Stomach smooth muscle (tissue), 2 donors: ENCODE measurements around the gene LAPTM5.

Experiments used
- H3K27ac ChIP-seq: one replicate; pipeline ENCODE4 v1.7.0; 2013; ENCODE audit warnings: mild to moderate bottlenecking, low read length, inconsistent platforms
- H3K27me3 ChIP-seq, 2 donors: one replicate each; pipeline ENCODE4 v1.7.0; 2013; ENCODE audit warnings: low read length in 2 of 2; ENCODE audit not compliant: insufficient read depth in 2 of 2, control insufficient read depth in 1 of 2
- H3K36me3 ChIP-seq, 2 donors: one replicate each; pipeline ENCODE4 v1.7.0; 2013; ENCODE audit warnings: low read length in 2 of 2; ENCODE audit not compliant: control insufficient read depth in 2 of 2, insufficient read depth in 2 of 2
- H3K4me1 ChIP-seq: one replicate; pipeline ENCODE4 v1.7.0; 2013; ENCODE audit warnings: low read length; ENCODE audit not compliant: control insufficient read depth, insufficient read depth
- H3K4me3 ChIP-seq, 2 donors: one replicate each; pipeline ENCODE4 v1.7.0; 2013; ENCODE audit warnings: low read length in 2 of 2
- H3K9ac ChIP-seq, 2 donors: one replicate each; pipeline ENCODE4 v1.7.0; 2013; ENCODE audit warnings: low read length in 2 of 2, mild to moderate bottlenecking in 1 of 2
- H3K9me3 ChIP-seq, 2 donors: one replicate each; pipeline ENCODE4 v1.7.0; 2013; ENCODE audit warnings: low read length in 2 of 2; ENCODE audit not compliant: control insufficient read depth in 2 of 2
- donor health status: healthy.
- donor health status: Pancreatic carcinoma.

LAPTM5 gene

DNA sequence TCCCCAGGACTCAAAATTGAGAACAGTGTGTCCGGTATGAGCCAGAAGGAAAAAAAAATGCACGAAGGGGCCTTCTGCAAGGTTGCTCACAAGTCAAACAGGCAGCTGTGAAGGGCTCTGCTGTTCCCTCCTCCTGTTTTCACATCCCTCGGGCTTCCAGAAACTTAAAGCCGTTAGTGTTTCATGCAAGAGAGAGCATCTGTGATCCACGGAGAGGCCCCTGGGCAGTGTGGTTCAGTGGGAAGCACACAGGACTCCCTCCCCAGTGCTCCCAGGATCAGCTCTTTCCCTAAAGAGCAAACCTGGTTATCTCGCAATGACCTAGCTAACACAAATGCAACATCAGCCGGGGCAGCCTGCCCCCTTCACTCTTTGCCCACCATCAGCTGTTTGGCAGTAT is 31.3 kb downstream of the LAPTM5 start:
- Histone ChIP-seq H3K36me3 (peaks cover 0 to 10% of the 10 kb centered on the region in 2 donors), H3K4me1 (no peaks in the 10 kb centered on the region), H3K9ac (no peak overlapping the region), H3K4me3 (no peak overlapping the region), H3K9me3 (no peaks in the 10 kb centered on the region), H3K27ac (no peak overlapping the region), H3K27me3 (no peaks in the 10 kb centered on the region)

DNA sequence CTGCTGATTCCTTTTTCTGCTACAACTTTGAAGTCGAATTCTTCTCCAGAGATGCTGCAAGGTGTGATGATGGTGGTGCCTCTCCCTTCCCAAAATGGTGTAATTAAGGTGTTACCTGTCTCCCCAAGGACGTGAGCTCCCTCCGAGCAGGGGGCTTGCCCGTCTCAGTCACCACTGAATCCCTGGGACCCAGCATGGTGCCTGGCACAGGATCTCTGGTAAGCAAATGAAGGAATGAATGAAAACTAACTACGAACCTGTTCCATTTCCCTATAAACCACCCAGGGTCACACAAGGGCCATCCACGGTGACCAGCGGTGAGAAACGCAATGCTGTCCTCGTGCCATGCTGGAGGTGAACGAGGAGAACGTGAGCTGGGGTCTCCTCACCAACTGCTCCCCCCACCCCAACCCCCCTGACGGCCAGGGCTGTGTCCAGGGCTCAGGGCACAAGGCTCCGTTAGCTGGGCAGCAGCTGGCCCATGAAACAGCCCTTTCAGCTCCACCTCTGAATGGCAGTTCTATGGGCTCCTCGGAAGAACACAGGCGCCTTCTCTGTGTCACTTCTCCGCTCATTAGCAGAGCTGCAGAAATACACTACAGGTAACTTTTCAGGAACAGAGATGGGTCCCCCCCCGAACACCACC is 32.0 kb downstream of the LAPTM5 start:
- Histone ChIP-seq H3K9ac (no peak overlapping the region), H3K36me3 (peaks cover 0 to 10% of the 10 kb centered on the region in 2 donors), H3K4me1 (no peaks in the 10 kb centered on the region), H3K9me3 (no peaks in the 10 kb centered on the region), H3K27me3 (no peaks in the 10 kb centered on the region), H3K27ac (no peak overlapping the region), H3K4me3 (no peak overlapping the region)

DNA sequence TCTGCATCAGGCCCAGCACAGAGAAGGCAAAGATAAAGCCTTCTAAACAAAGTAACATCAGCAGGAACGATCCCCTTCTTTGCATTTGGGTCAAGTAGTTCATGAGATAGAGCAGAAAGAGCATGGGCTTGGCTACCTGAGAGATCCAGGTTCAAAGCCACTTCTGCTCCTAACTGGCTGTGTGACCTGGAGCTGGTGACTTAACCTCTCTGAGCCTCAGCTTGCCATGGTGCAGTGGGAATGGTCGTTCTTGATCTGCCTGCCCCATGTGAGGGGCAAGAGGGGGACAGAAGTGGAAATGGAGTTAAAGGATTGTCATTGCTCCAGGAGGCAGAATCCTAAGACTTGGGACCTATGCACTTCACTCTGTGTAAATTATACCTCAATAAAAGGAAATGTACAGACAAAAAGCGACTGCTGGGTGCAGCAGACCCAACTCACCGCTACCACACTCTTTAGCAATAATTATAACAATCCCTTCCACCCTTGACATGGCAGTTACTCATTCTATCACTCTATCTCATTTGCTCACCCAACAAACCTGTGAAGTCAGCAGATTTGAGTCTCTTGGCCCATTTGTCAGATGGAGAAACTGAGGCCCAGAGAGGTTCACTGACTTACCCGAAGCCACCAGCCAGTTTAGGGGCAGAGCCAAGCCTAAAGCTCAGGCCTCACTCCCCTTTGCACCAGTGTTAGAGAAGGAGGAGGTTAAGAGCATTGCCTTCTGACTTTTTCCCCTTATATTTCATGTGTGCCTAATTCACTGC is 32.7 kb downstream of the LAPTM5 start:
- no peak overlapping the region for H3K27ac ChIP-seq
- H3K36me3 ChIP-seq, result peaks cover 0 to 10% of the 10 kb centered on the region in 2 donors
- H3K9me3 ChIP-seq, result no peaks in the 10 kb centered on the region
- H3K4me1 ChIP-seq, result no peaks in the 10 kb centered on the region
- no peaks in the 10 kb centered on the region for H3K27me3 ChIP-seq
- H3K4me3 ChIP-seq, result no peak overlapping the region
- H3K9ac ChIP-seq, result no peak overlapping the region

- peaks cover 0 to 10% of the 10 kb centered on the region in 2 donors for H3K36me3 ChIP-seq
- H3K9me3 ChIP-seq, result no peaks in the 10 kb centered on the region
- no peak overlapping the region for H3K27ac ChIP-seq
- H3K4me1 ChIP-seq, result peaks cover 5% of the 10 kb centered on the region
- no peak overlapping the region for H3K9ac ChIP-seq
- H3K27me3 ChIP-seq, result no peaks in the 10 kb centered on the region
- H3K4me3 ChIP-seq, result no peak overlapping the region
These were observed 33.4 kb downstream of the LAPTM5 start for GRCh38 chr1:30724175-30724574.

GRCh38 chr1:30723331-30723755 is 34.2 kb downstream of the LAPTM5 start, which contains the start of gene MATN1:
Gene MATN1, minus strand, starts transcription at chr1:30723585. Its CDS starts 34 bp downstream, at chr1:30723551.
- Histone ChIP-seq H3K36me3 (peaks cover 0 to 10% of the 10 kb centered on the region in 2 donors), H3K4me1 (peaks cover 11% of the 10 kb centered on the region), H3K9ac (no peak within 1 kb of the TSS), H3K4me3 (no peak within 1 kb of the TSS), H3K27ac (no peak within 1 kb of the TSS), H3K27me3 (no peaks in the 10 kb centered on the region), H3K9me3 (no peaks in the 10 kb centered on the region)

DNA sequence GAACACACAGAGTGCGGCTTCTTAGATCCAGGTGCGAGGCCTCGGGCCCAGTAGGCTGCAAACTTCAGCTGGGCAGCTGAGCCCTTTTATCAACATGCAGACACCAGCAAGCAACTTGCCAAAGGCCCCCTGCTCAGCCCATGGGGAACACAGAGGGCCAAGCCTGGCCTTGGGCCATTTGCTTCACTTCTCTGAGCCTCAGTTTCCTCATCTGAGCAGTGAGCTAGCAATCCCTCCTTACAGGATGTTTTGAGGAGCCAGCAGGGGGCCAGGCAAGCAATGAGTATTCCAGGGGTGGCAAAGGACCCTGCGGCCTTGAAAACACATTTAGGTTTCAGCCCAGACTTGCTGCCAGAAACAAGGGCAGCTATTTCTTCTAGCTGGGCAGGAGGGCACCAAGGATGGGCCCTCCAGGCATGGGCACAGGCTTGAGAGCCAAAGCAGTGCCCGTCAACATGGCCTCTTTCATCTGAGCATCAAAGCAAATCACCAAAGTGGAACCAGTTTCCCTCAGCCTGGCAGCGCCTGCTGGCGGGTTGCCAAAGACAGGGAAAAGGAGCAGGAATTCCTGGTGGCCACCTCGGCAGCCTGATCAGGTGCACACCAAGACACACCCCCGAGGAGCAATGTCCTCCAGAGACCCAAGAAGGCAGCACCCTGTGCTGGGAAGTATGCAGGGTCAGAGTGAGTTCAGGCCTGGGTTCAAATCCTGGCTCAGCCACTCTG is 35.6 kb downstream of the LAPTM5 start:
- Histone ChIP-seq H3K9me3 (no peaks in the 10 kb centered on the region), H3K27ac (no peak overlapping the region), H3K4me1 (peaks cover 11% of the 10 kb centered on the region), H3K9ac (no peak overlapping the region), H3K36me3 (peaks cover 0 to 10% of the 10 kb centered on the region in 2 donors), H3K4me3 (no peak overlapping the region), H3K27me3 (no peaks in the 10 kb centered on the region)

DNA sequence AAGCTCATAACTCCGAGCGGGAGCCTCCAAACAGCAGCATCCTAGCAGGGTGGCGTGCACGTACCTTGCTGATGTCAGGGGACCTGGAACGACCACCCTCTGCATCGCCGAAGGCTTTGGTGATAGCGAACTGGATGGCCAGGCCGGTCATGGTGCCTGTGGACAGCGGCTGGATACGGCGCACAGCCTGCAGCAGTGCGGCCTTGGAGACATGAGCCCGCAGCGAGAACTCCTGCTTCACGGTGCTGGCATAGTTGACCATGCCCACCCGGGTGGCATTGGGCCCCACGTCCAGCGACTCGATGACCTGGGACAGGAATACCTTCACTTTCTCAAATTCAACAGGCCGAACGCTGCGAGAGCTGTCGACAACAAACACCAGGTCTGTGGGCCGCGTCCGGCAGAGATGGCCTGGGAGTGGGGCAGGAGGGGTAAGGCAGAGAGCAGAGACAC is 36.2 kb downstream of the LAPTM5 start:
- H3K27ac ChIP-seq, result no peak overlapping the region

GRCh38 chr1:30720271-30721223 is 37.0 kb downstream of the LAPTM5 start:
- Histone ChIP-seq H3K27ac (no peak overlapping the region), H3K4me1 (peaks cover 11% of the 10 kb centered on the region), H3K9me3 (peaks cover 0 to 5% of the 10 kb centered on the region in 2 donors), H3K4me3 (no peak overlapping the region), H3K36me3 (peaks cover 0 to 7% of the 10 kb centered on the region in 2 donors), H3K27me3 (no peaks in the 10 kb centered on the region), H3K9ac (no peak overlapping the region)

More for the DNA sequence above, 36.2 kb downstream of the LAPTM5 start:
- Histone ChIP-seq H3K4me3 (no peak overlapping the region), H3K9ac (no peak overlapping the region), H3K36me3 (peaks cover 0 to 10% of the 10 kb centered on the region in 2 donors), H3K27me3 (no peaks in the 10 kb centered on the region), H3K9me3 (no peaks in the 10 kb centered on the region), H3K4me1 (peaks cover 11% of the 10 kb centered on the region)

DNA sequence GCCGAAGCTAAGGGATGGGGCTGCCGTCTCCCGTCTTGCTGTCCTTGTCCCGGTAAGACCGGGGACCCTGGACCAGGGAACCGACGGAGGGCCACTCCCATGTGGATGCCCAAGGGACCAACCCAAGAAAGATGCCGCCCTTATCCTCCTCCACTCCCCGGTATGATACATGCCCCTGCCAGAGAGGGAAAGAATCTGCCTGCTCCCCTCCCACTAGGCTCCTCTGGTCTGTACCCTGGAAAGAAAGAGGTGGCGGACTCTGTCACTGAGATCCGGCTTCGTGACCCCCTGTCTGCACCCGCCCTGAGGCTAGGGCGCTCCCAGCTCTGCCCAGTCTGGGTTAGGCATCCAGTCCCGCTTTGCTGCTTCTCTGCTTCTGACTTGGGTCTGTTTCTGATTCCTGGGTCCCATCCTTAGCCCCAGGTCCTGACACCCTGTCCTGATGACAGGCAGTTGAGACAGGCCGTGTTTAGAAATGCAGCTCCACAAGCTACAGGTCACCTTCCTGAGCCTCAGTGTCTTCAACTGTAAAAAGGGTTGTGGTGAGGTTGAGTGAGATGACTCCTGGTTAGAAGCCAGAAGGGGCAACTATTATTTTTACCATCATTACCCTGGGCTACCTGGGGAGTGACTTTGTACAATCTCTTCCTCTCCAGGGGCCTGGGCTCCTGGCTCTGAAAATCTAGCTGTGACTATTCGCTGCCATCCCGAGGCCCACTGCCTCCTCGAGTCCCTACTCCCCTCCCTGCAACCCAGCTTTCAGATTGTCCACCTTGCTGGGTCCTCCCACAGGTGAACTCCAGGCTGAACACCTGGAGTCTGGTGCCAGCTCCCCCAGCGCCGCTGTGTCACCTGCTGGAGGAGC is 37.9 kb downstream of the LAPTM5 start:
- H3K36me3 ChIP-seq, result peaks cover 0 to 5% of the 10 kb centered on the region in 2 donors
- H3K4me3 ChIP-seq, result peak overlapping the region; percentile 71 to 80
- H3K9ac ChIP-seq, result peak overlapping the region; percentile 36 to 98
- H3K4me1 ChIP-seq, result peaks cover 11% of the 10 kb centered on the region
- H3K27me3 ChIP-seq, result no peaks in the 10 kb centered on the region
- H3K9me3 ChIP-seq, result peaks cover 0 to 6% of the 10 kb centered on the region in 2 donors
- H3K27ac ChIP-seq, result peak overlapping the region; percentile 99
